Left ventricle myocardium inferior (tissue), 1 donor: ENCODE measurements around the gene THSD7B. TPM values are rescaled to one million over a fixed set of nuclear protein-coding genes. Genes with fewer than 3 reads are reported as not detected.
A peak's percentile ranks its signal among the peaks of the same experiment; 100 is the strongest.

ENCODE experiments used
- DNase-seq: peaks from one replicate; pipeline ENCODE4 v3.0.0-alpha.2; 2020
- H3K27ac ChIP-seq: fragments of 200-600 bp; replicated peaks from 2 replicates; pipeline ENCODE4 v1.8.0; 2021
- H3K27me3 ChIP-seq: fragments of 200-600 bp; 2 replicates; pipeline ENCODE4 v1.8.0; 2021; ENCODE audit warnings: low read depth
- H3K36me3 ChIP-seq: fragments of 200-600 bp; 2 replicates; pipeline ENCODE4 v1.8.0; 2021
- H3K4me1 ChIP-seq: fragments of 200-600 bp; 2 replicates; pipeline ENCODE4 v1.8.0; 2021
- H3K4me3 ChIP-seq: fragments of 200-600 bp; 2 replicates; pipeline ENCODE4 v1.8.0; 2021; ENCODE audit warnings: mild to moderate bottlenecking, moderate library complexity
- H3K9me3 ChIP-seq: fragments of 200-600 bp; replicated peaks from 2 replicates; pipeline ENCODE4 v1.8.0; 2021
- intact Hi-C: fragments of 100-400 bp; cut with micrococcal nuclease; formaldehyde crosslinking; loops from one replicate; pipeline ENCODE4 v1.11.0; 2022
- total RNA-seq: library from RNA; stranded (reverse); fragmentation: NEBNext Ultra II Directional; extraction: Animal tissue kit (Norgen Biotek cat#: 25700); gene quantifications from one replicate; pipeline ENCODE4 v1.2.1, GENCODE V29; 2021
- TF ChIP-seq, protein P1 (sequence below): fragments of 200-600 bp; IDR thresholded peaks from 2 replicates; pipeline ENCODE4 v1.8.0; 2021; ENCODE audit warnings: antibody characterized with exemption, mild to moderate bottlenecking, borderline replicate concordance
- donor health status: DM: no; HTN: yes; CAD: no; lungs with severe emphysema.

THSD7B gene
- total RNA-seq, 1 donor from 2014 or later, result 0.22 TPM

DNA sequence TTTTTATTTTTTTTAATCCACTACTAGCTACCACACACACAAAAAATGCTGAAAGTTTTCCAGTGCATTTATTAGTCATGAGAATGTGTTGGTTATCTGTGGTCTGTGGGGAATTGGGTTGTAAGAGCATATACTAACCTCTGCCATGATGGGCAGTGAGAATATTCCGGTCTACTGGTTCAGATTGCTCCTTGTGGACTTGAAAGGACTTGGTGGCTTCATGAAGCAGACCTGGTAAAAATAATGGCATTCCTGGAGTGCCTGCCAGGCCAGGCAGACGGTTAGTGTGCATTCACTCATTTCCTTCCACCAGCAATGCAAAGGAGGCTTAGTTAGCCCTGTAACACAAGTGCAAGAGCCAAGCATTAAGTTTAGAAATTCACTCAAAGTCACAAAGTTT is 150.8 kb downstream of the THSD7B start:
- Histone ChIP-seq H3K4me3 (no peak overlapping the region), H3K27ac (no peak overlapping the region), H3K36me3 (no peaks in the 10 kb centered on the region), H3K4me1 (no peaks in the 10 kb centered on the region), H3K27me3 (no peaks in the 10 kb centered on the region), H3K9me3 (peaks cover 13% of the 10 kb centered on the region)
- intact Hi-C loops, result no loop called here
- TF ChIP-seq, protein P1, sequence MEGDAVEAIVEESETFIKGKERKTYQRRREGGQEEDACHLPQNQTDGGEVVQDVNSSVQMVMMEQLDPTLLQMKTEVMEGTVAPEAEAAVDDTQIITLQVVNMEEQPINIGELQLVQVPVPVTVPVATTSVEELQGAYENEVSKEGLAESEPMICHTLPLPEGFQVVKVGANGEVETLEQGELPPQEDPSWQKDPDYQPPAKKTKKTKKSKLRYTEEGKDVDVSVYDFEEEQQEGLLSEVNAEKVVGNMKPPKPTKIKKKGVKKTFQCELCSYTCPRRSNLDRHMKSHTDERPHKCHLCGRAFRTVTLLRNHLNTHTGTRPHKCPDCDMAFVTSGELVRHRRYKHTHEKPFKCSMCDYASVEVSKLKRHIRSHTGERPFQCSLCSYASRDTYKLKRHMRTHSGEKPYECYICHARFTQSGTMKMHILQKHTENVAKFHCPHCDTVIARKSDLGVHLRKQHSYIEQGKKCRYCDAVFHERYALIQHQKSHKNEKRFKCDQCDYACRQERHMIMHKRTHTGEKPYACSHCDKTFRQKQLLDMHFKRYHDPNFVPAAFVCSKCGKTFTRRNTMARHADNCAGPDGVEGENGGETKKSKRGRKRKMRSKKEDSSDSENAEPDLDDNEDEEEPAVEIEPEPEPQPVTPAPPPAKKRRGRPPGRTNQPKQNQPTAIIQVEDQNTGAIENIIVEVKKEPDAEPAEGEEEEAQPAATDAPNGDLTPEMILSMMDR, result no peak
- no peak for DNase-seq

DNA sequence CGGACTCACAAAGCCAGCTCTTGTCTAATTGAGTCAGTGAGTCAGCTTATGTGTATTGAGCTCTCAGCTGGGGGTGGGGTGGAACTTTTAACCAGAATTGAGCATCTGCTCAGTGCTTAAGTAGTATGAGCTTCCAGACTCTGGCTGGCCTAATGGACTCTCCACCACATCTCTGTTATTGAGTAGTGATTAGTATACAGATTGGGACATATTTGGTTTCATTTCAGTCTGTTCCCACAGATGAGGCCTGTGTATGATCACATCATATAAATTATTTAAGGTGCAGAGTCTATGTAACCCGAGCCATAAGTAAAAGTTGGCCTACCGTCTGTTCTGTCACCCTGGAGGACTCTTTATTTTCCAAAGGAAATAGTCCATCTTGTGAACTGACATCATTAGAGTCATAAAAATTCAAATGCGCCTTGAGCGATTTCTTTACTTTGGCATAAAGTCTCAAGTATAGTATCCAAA is 152.1 kb downstream of the THSD7B start:
- no peaks in the 10 kb centered on the region for H3K4me1 ChIP-seq
- intact Hi-C loops, result no loop called here
- DNase-seq, result no peak
- TF ChIP-seq, protein P1, result no peak
- H3K36me3 ChIP-seq, result no peaks in the 10 kb centered on the region
- H3K27me3 ChIP-seq, result no peaks in the 10 kb centered on the region
- H3K9me3 ChIP-seq, result peaks cover 13% of the 10 kb centered on the region
- H3K4me3 ChIP-seq, result no peak overlapping the region
- no peak overlapping the region for H3K27ac ChIP-seq

DNA sequence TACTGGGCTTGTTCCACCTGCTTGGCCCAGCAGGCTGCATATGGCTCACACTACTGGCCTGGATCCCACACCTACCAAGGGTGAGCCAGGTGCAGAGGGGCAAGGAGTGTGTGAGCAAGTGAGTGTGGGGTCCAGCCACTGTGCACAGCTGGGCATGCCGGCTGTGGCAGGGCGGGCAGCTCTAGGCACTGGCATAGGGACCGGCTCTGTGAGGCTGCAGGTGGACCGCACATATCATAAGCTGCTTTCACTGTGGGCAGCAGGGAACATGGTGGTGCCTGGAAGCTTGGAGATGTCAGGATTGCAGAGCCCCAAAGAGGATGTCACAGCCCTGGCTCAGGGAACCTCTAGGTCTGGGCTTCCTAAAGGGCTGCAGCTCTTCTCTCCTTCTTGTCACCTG is 154.3 kb downstream of the THSD7B start:
- no peaks in the 10 kb centered on the region for H3K36me3 ChIP-seq
- H3K27ac ChIP-seq, result no peak overlapping the region
- TF ChIP-seq, protein P1, result no peak
- no peak overlapping the region for H3K4me3 ChIP-seq
- DNase-seq, result no peak
- H3K9me3 ChIP-seq, result peaks cover 21% of the 10 kb centered on the region
- no peaks in the 10 kb centered on the region for H3K4me1 ChIP-seq
- intact Hi-C loops, result no loop called here
- no peaks in the 10 kb centered on the region for H3K27me3 ChIP-seq

GRCh38 chr2:136920652-136921333 is 155.4 kb downstream of the THSD7B start:
- Histone ChIP-seq H3K27ac (no peak overlapping the region), H3K36me3 (no peaks in the 10 kb centered on the region), H3K4me1 (no peaks in the 10 kb centered on the region), H3K9me3 (peaks cover 27% of the 10 kb centered on the region), H3K27me3 (no peaks in the 10 kb centered on the region), H3K4me3 (no peak overlapping the region)
- TF ChIP-seq, protein P1, result peak; percentile 16
- no peak for DNase-seq
- intact Hi-C loops, result no loop called here

- no peak for DNase-seq
- intact Hi-C loops, result no loop called here
- Histone ChIP-seq H3K27me3 (no peaks in the 10 kb centered on the region), H3K4me3 (no peak overlapping the region), H3K9me3 (peaks cover 13% of the 10 kb centered on the region), H3K36me3 (no peaks in the 10 kb centered on the region), H3K27ac (no peak overlapping the region), H3K4me1 (no peaks in the 10 kb centered on the region)
- TF ChIP-seq, protein P1, result no peak
Observed at GRCh38 chr2:136927156-136927555, 161.8 kb downstream of the THSD7B start.
